Keratinocyte (primary cell): ENCODE data around the gene HSD17B2. TPM values are rescaled to one million over a fixed set of nuclear protein-coding genes. Genes with fewer than 3 reads are reported as not detected.
A peak's percentile ranks its signal among the peaks of the same experiment; 100 is the strongest.

Experiments used
- DNase-seq: peaks from one replicate; pipeline ENCODE4 v3.0.0-alpha.2; 2011; ENCODE audit warnings: low read depth, missing footprints, low spot score
- FAIRE-seq: peaks from 2 replicates; lab custom pipeline; 2011; peaks lifted over from hg19 to GRCh38; lab: Jason Lieb, UNC
- H2AFZ ChIP-seq: 2 replicates; pipeline ENCODE4 v1.6.0; 2012; ENCODE audit warnings: low read length, control low read depth, inconsistent platforms; ENCODE audit not compliant: control insufficient read depth
- H3K27ac ChIP-seq: 2 replicates; pipeline ENCODE4 v1.5.1; 2011; ENCODE audit warnings: low read length; ENCODE audit not compliant: control insufficient read depth, insufficient read depth
- H3K27me3 ChIP-seq: 3 replicates; pipeline ENCODE4 v1.6.0; 2011; ENCODE audit warnings: low read length; ENCODE audit not compliant: control insufficient read depth, insufficient read depth; ENCODE audit errors: extremely low read depth
- H3K36me3 ChIP-seq, 2 experiments: 2 replicates in 1 of 2; 3 replicates in 1 of 2; pipeline ENCODE4 v1.5.1; 2011; ENCODE audit warnings: low read length in 2 of 2, mild to moderate bottlenecking in 1 of 2; ENCODE audit not compliant: control insufficient read depth in 2 of 2, insufficient read depth in 2 of 2; ENCODE audit errors: extremely low read depth in 1 of 2
- H3K4me1 ChIP-seq: 3 replicates; pipeline ENCODE4 v1.5.1; 2011; ENCODE audit warnings: low read length; ENCODE audit not compliant: control insufficient read depth, insufficient read depth; ENCODE audit errors: extremely low read depth
- H3K4me2 ChIP-seq: 3 replicates; pipeline ENCODE4 v1.6.0; 2011; ENCODE audit warnings: low read depth, low read length; ENCODE audit not compliant: control insufficient read depth, insufficient read depth; ENCODE audit errors: extremely low read depth
- H3K4me3 ChIP-seq, 3 experiments: fragments of 200-600 bp in 1 of 3; sonication (generic) in 1 of 3; 2 replicates in 2 of 3; 3 replicates in 1 of 3; pipeline ENCODE4 v1.5.1; 2011 to 2016; ENCODE audit warnings: low read length in 3 of 3, mild to moderate bottlenecking in 3 of 3, control low read depth in 2 of 3, inconsistent platforms in 1 of 3, low read depth in 1 of 3, mixed read lengths in 1 of 3, mixed run types in 1 of 3, moderate library complexity in 1 of 3; ENCODE audit not compliant: control insufficient read depth in 2 of 3, insufficient read depth in 2 of 3; ENCODE audit errors: extremely low read depth in 1 of 3
- H3K79me2 ChIP-seq: 2 replicates; pipeline ENCODE4 v1.6.0; 2012; ENCODE audit warnings: low read length; ENCODE audit not compliant: control insufficient read depth, insufficient read depth
- H3K9ac ChIP-seq: 3 replicates; pipeline ENCODE4 v1.6.0; 2011; ENCODE audit warnings: low read length; ENCODE audit not compliant: control insufficient read depth, insufficient read depth; ENCODE audit errors: extremely low read depth
- H3K9me1 ChIP-seq: 3 replicates; pipeline ENCODE4 v1.6.0; 2011; ENCODE audit warnings: low read length; ENCODE audit not compliant: control insufficient read depth, insufficient read depth; ENCODE audit errors: extremely low read depth
- H3K9me3 ChIP-seq: 2 replicates; pipeline ENCODE4 v1.5.1; 2012; ENCODE audit warnings: low read depth, low read length; ENCODE audit not compliant: control insufficient read depth
- H4K20me1 ChIP-seq: 3 replicates; pipeline ENCODE4 v1.6.0; 2011; ENCODE audit warnings: low read length; ENCODE audit not compliant: control insufficient read depth, insufficient read depth; ENCODE audit errors: extremely low read depth
- CTCF ChIP-seq, 3 experiments: IDR thresholded peaks in 1 of 3; conservative IDR thresholded peaks in 1 of 3; optimal IDR thresholded peaks in 1 of 3; 2 replicates in 2 of 3; 3 replicates in 1 of 3; pipeline versions ENCODE3 to v1.5.1; 2011; ENCODE audit warnings: low read length in 3 of 3, mild to moderate bottlenecking in 3 of 3, moderate library complexity in 2 of 3, control low read depth in 1 of 3, inconsistent platforms in 1 of 3; ENCODE audit not compliant: insufficient read depth in 2 of 3; ENCODE audit errors: extremely low read depth in 1 of 3
- EZH2 ChIP-seq: IDR thresholded peaks from one replicate; pipeline ENCODE4 v1.6.1; 2012; ENCODE audit warnings: inconsistent platforms, mild to moderate bottlenecking, low read length, moderate library complexity
- dilution Hi-C: fragments of 300-500 bp; cut with MboI; formaldehyde crosslinking; loops from one replicate; pipeline ENCODE4 v1.7.0; 2020; ENCODE audit warnings: low sequenced_read_pairs; ENCODE audit not compliant: extremely low pct_ligation_motif_present
- polyA plus RNA-seq, 5 experiments: library from polyadenylated mRNA; depleted of rRNA in 3 of 5; stranded (reverse) in 3 of 5; stranded (forward) in 1 of 5; unstranded in 1 of 5; fragments of >200 nt; gene quantifications; 1 replicate in 1 of 5; 2 replicates in 3 of 5; 3 replicates in 1 of 5; pipeline versions ENCODE4 v1.2.1 to v1.2.3, GENCODE V29; 2011 to 2012; ENCODE audit warnings: missing spikeins in 2 of 5, low read depth in 1 of 5, low replicate concordance in 1 of 5

HSD17B2 gene
- polyA plus RNA-seq, 1 donor (not counting 4 experiments of a cell fraction or from before 2014, with no cell fraction given), result 3.1 TPM

GRCh38 chr16:82016964-82017363 lies 18.1 kb upstream of the HSD17B2 start:
- Histone ChIP-seq H2AFZ (no peak overlapping the region), H3K4me2 (peak overlapping the region; percentile 75), H4K20me1 (no peaks in the 10 kb centered on the region), H3K27me3 (no peaks in the 10 kb centered on the region), H3K4me3 (peak overlapping the region in 1 of 3 experiments; percentile 47), H3K79me2 (no peaks in the 10 kb centered on the region), H3K9me3 (no peaks in the 10 kb centered on the region), H3K36me3 (no peaks in the 10 kb centered on the region), H3K4me1 (peaks cover 11% of the 10 kb centered on the region), H3K27ac (peak overlapping the region; percentile 11), H3K9me1 (no peaks in the 10 kb centered on the region), H3K9ac (no peak overlapping the region)
- DNase-seq, result no peak
- TF ChIP-seq EZH2, result no peak
- TF ChIP-seq CTCF (optimal IDR thresholded peaks at IDR 0.05 in 1 of 3, IDR thresholded peaks at IDR 0.05 in 1 of 3, conservative IDR thresholded peaks at IDR 0.05 in 1 of 3; ENCODE audit: extremely low read depth in 1 of 3, insufficient read depth in 2 of 3, low read length in 3 of 3), result no peak
- dilution Hi-C loops, result no loop called here
- peak; percentile 60 for FAIRE-seq

- Histone ChIP-seq H4K20me1 (no peaks in the 10 kb centered on the region), H3K4me3 (no peak overlapping the region), H3K9ac (no peak overlapping the region), H3K4me1 (peaks cover 11% of the 10 kb centered on the region), H3K79me2 (no peaks in the 10 kb centered on the region), H3K27me3 (no peaks in the 10 kb centered on the region), H3K36me3 (no peaks in the 10 kb centered on the region), H3K9me3 (no peaks in the 10 kb centered on the region), H3K27ac (no peak overlapping the region), H3K4me2 (no peak overlapping the region), H2AFZ (no peak overlapping the region), H3K9me1 (no peaks in the 10 kb centered on the region)
- FAIRE-seq, result no peak
- dilution Hi-C loops, result no loop called here
- no peak for TF ChIP-seq CTCF (optimal IDR thresholded peaks at IDR 0.05 in 1 of 3, IDR thresholded peaks at IDR 0.05 in 1 of 3, conservative IDR thresholded peaks at IDR 0.05 in 1 of 3; ENCODE audit: extremely low read depth in 1 of 3, insufficient read depth in 2 of 3, low read length in 3 of 3)
- TF ChIP-seq EZH2, result no peak
- no peak for DNase-seq
Measured at GRCh38 chr16:82017911-82018568, 17.0 kb upstream of the HSD17B2 start.
